Keratinocyte (primary cell): ENCODE measurements around the gene SCRN1. TPM values are rescaled to one million over a fixed set of nuclear protein-coding genes. Genes with fewer than 3 reads are reported as not detected.

Source experiments
- DNase-seq: peaks from one replicate; pipeline ENCODE4 v3.0.0-alpha.2; 2011; ENCODE audit warnings: low read depth, missing footprints, low spot score
- FAIRE-seq: peaks from 2 replicates; lab custom pipeline; 2011; peaks lifted over from hg19 to GRCh38; lab: Jason Lieb, UNC
- H2AFZ ChIP-seq: 2 replicates; pipeline ENCODE4 v1.6.0; 2012; ENCODE audit warnings: low read length, control low read depth, inconsistent platforms; ENCODE audit not compliant: control insufficient read depth
- H3K27ac ChIP-seq: 2 replicates; pipeline ENCODE4 v1.5.1; 2011; ENCODE audit warnings: low read length; ENCODE audit not compliant: control insufficient read depth, insufficient read depth
- H3K27me3 ChIP-seq: 3 replicates; pipeline ENCODE4 v1.6.0; 2011; ENCODE audit warnings: low read length; ENCODE audit not compliant: control insufficient read depth, insufficient read depth; ENCODE audit errors: extremely low read depth
- H3K36me3 ChIP-seq, 2 experiments: 2 replicates in 1 of 2; 3 replicates in 1 of 2; pipeline ENCODE4 v1.5.1; 2011; ENCODE audit warnings: low read length in 2 of 2, mild to moderate bottlenecking in 1 of 2; ENCODE audit not compliant: control insufficient read depth in 2 of 2, insufficient read depth in 2 of 2; ENCODE audit errors: extremely low read depth in 1 of 2
- H3K4me1 ChIP-seq: 3 replicates; pipeline ENCODE4 v1.5.1; 2011; ENCODE audit warnings: low read length; ENCODE audit not compliant: control insufficient read depth, insufficient read depth; ENCODE audit errors: extremely low read depth
- H3K4me2 ChIP-seq: 3 replicates; pipeline ENCODE4 v1.6.0; 2011; ENCODE audit warnings: low read depth, low read length; ENCODE audit not compliant: control insufficient read depth, insufficient read depth; ENCODE audit errors: extremely low read depth
- H3K4me3 ChIP-seq, 3 experiments: fragments of 200-600 bp in 1 of 3; sonication (generic) in 1 of 3; 2 replicates in 2 of 3; 3 replicates in 1 of 3; pipeline ENCODE4 v1.5.1; 2011 to 2016; ENCODE audit warnings: low read length in 3 of 3, mild to moderate bottlenecking in 3 of 3, control low read depth in 2 of 3, inconsistent platforms in 1 of 3, low read depth in 1 of 3, mixed read lengths in 1 of 3, mixed run types in 1 of 3, moderate library complexity in 1 of 3; ENCODE audit not compliant: control insufficient read depth in 2 of 3, insufficient read depth in 2 of 3; ENCODE audit errors: extremely low read depth in 1 of 3
- H3K79me2 ChIP-seq: 2 replicates; pipeline ENCODE4 v1.6.0; 2012; ENCODE audit warnings: low read length; ENCODE audit not compliant: control insufficient read depth, insufficient read depth
- H3K9ac ChIP-seq: 3 replicates; pipeline ENCODE4 v1.6.0; 2011; ENCODE audit warnings: low read length; ENCODE audit not compliant: control insufficient read depth, insufficient read depth; ENCODE audit errors: extremely low read depth
- H3K9me1 ChIP-seq: 3 replicates; pipeline ENCODE4 v1.6.0; 2011; ENCODE audit warnings: low read length; ENCODE audit not compliant: control insufficient read depth, insufficient read depth; ENCODE audit errors: extremely low read depth
- H3K9me3 ChIP-seq: 2 replicates; pipeline ENCODE4 v1.5.1; 2012; ENCODE audit warnings: low read depth, low read length; ENCODE audit not compliant: control insufficient read depth
- H4K20me1 ChIP-seq: 3 replicates; pipeline ENCODE4 v1.6.0; 2011; ENCODE audit warnings: low read length; ENCODE audit not compliant: control insufficient read depth, insufficient read depth; ENCODE audit errors: extremely low read depth
- CTCF ChIP-seq, 3 experiments: IDR thresholded peaks in 1 of 3; conservative IDR thresholded peaks in 1 of 3; optimal IDR thresholded peaks in 1 of 3; 2 replicates in 2 of 3; 3 replicates in 1 of 3; pipeline versions ENCODE3 to v1.5.1; 2011; ENCODE audit warnings: low read length in 3 of 3, mild to moderate bottlenecking in 3 of 3, moderate library complexity in 2 of 3, control low read depth in 1 of 3, inconsistent platforms in 1 of 3; ENCODE audit not compliant: insufficient read depth in 2 of 3; ENCODE audit errors: extremely low read depth in 1 of 3
- EZH2 ChIP-seq: IDR thresholded peaks from one replicate; pipeline ENCODE4 v1.6.1; 2012; ENCODE audit warnings: inconsistent platforms, mild to moderate bottlenecking, low read length, moderate library complexity
- dilution Hi-C: fragments of 300-500 bp; cut with MboI; formaldehyde crosslinking; loops from one replicate; pipeline ENCODE4 v1.7.0; 2020; ENCODE audit warnings: low sequenced_read_pairs; ENCODE audit not compliant: extremely low pct_ligation_motif_present
- polyA plus RNA-seq, 5 experiments: library from polyadenylated mRNA; depleted of rRNA in 3 of 5; stranded (reverse) in 3 of 5; stranded (forward) in 1 of 5; unstranded in 1 of 5; fragments of >200 nt; gene quantifications; 1 replicate in 1 of 5; 2 replicates in 3 of 5; 3 replicates in 1 of 5; pipeline versions ENCODE4 v1.2.1 to v1.2.3, GENCODE V29; 2011 to 2012; ENCODE audit warnings: missing spikeins in 2 of 5, low read depth in 1 of 5, low replicate concordance in 1 of 5

SCRN1 gene
- polyA plus RNA-seq, 1 donor (not counting 4 experiments of a cell fraction or from before 2014, with no cell fraction given), result 52.3 TPM

- Histone ChIP-seq H3K27ac (no peak overlapping the region), H3K27me3 (no peaks in the 10 kb centered on the region), H3K9ac (no peak overlapping the region), H3K9me1 (no peaks in the 10 kb centered on the region), H3K79me2 (peaks cover 46% of the 10 kb centered on the region), H2AFZ (no peak overlapping the region), H3K36me3 (no peaks in the 10 kb centered on the region), H3K9me3 (no peaks in the 10 kb centered on the region), H3K4me3 (no peak overlapping the region), H4K20me1 (no peaks in the 10 kb centered on the region), H3K4me1 (peaks cover 14% of the 10 kb centered on the region), H3K4me2 (no peak overlapping the region)
- no peak for TF ChIP-seq CTCF (optimal IDR thresholded peaks at IDR 0.05 in 1 of 3, IDR thresholded peaks at IDR 0.05 in 1 of 3, conservative IDR thresholded peaks at IDR 0.05 in 1 of 3; ENCODE audit: extremely low read depth in 1 of 3, insufficient read depth in 2 of 3, low read length in 3 of 3)
- no peak for TF ChIP-seq EZH2
- FAIRE-seq, result no peak
- dilution Hi-C loops, result no loop called here
- no peak for DNase-seq
These were observed 42.9 kb upstream of the SCRN1 start for GRCh38 chr7:30032310-30033125.

GRCh38 chr7:30029696-30030095 is 40.1 kb upstream of the SCRN1 start:
- peak in 1 of 3 experiments; percentile 2 for TF ChIP-seq CTCF (optimal IDR thresholded peaks at IDR 0.05 in 1 of 3, IDR thresholded peaks at IDR 0.05 in 1 of 3, conservative IDR thresholded peaks at IDR 0.05 in 1 of 3; ENCODE audit: extremely low read depth in 1 of 3, insufficient read depth in 2 of 3, low read length in 3 of 3)
- no peak for TF ChIP-seq EZH2
- Histone ChIP-seq H3K9me3 (no peaks in the 10 kb centered on the region), H3K27ac (no peak overlapping the region), H3K4me2 (peak overlapping the region; percentile 77), H4K20me1 (no peaks in the 10 kb centered on the region), H3K36me3 (no peaks in the 10 kb centered on the region), H3K79me2 (peaks cover 56% of the 10 kb centered on the region), H3K4me3 (peak overlapping the region; percentile 86 to 99 (median 96)), H2AFZ (no peak overlapping the region), H3K4me1 (peaks cover 22% of the 10 kb centered on the region), H3K9me1 (no peaks in the 10 kb centered on the region), H3K9ac (peak overlapping the region; percentile 83), H3K27me3 (no peaks in the 10 kb centered on the region)
- FAIRE-seq (no peak), DNase-seq (no peak)
- dilution Hi-C loops, result no loop called here
